DMS153 treated with DMSO at 0.1 percent for 48 hours (cell line): ENCODE data around the gene PLCB3.

ENCODE experiments used
- DNase-seq: peaks from one replicate; lab custom pipeline; 2025; ENCODE audit not compliant: unreplicated experiment; lab: John Stamatoyannopoulos, UW

The PLCB3 gene

GRCh38 chr11:64220798-64221197, 30.5 kb upstream of the PLCB3 start:
- no peak for DNase-seq

- DNase-seq: peak; percentile 50
Observed at GRCh38 chr11:64222651-64223000, 28.7 kb upstream of the PLCB3 start.

GRCh38 chr11:64223001-64223651, 28.2 kb upstream of the PLCB3 start:
- DNase-seq: no peak

GRCh38 chr11:64224151-64224890, 27.0 kb upstream of the PLCB3 start:
- DNase-seq: no peak

- DNase-seq: no peak
Observed at GRCh38 chr11:64224891-64225607, 26.3 kb upstream of the PLCB3 start.

GRCh38 chr11:64225608-64226506, 25.5 kb upstream of the PLCB3 start, which contains the start of the genes NUDT22 and TRPT1:
Gene NUDT22, plus strand, starts transcription at chr11:64226274. Its CDS starts 379 bp downstream, at chr11:64226653.
Gene TRPT1, minus strand, starts transcription at chr11:64226186. Its CDS starts 326 bp downstream, at chr11:64225860.
- DNase-seq: peak; percentile 79

GRCh38 chr11:64226507-64227051, 24.8 kb upstream of the PLCB3 start:
- DNase-seq: peak; percentile 24

GRCh38 chr11:64227405-64227956, 23.8 kb upstream of the PLCB3 start:
- DNase-seq: no peak

- no peak for DNase-seq
Observed at GRCh38 chr11:64229090-64229743, 22.1 kb upstream of the PLCB3 start.

GRCh38 chr11:64229744-64230170, 21.6 kb upstream of the PLCB3 start:
- DNase-seq: no peak

GRCh38 chr11:64230171-64230984, 21.0 kb upstream of the PLCB3 start, which contains the start of gene DNAJC4:
Gene DNAJC4, plus strand, starts transcription at chr11:64230548. Its CDS starts 307 bp downstream, at chr11:64230855.
- peak; percentile 87 for DNase-seq

GRCh38 chr11:64230985-64231365, 20.4 kb upstream of the PLCB3 start:
- no peak for DNase-seq

- DNase-seq: no peak
Observed at GRCh38 chr11:64231546-64231945, 19.8 kb upstream of the PLCB3 start.

- no peak for DNase-seq
Observed at GRCh38 chr11:64232182-64232966, 19.0 kb upstream of the PLCB3 start.

GRCh38 chr11:64232967-64233315, 18.4 kb upstream of the PLCB3 start:
- no peak for DNase-seq

- no peak for DNase-seq
Observed at GRCh38 chr11:64233913-64234586, 17.3 kb upstream of the PLCB3 start, which contains the start of gene VEGFB. Gene VEGFB, plus strand, starts transcription at chr11:64234584. Its CDS starts 250 bp downstream, at chr11:64234834.

GRCh38 chr11:64234647-64235379, 16.5 kb upstream of the PLCB3 start:
- DNase-seq: no peak
